Endodermal cell (in vitro differentiated cells): ENCODE measurements around the gene KLHDC4. TPM values are rescaled to one million over a fixed set of nuclear protein-coding genes. Genes with fewer than 3 reads are reported as not detected.

ENCODE experiments used
- DNase-seq: peaks from one replicate; pipeline ENCODE4 v3.0.0-alpha.2; 2017
- H3K27ac ChIP-seq: 2 replicates; pipeline ENCODE4 v1.5.1; 2013; ENCODE audit warnings: mild to moderate bottlenecking, low read depth, low read length, moderate library complexity
- H3K27me3 ChIP-seq: 2 replicates; pipeline ENCODE4 v1.6.1; 2013; ENCODE audit warnings: mild to moderate bottlenecking, low read length, moderate library complexity; ENCODE audit not compliant: insufficient read depth, control insufficient read depth, poor library complexity, severe bottlenecking
- H3K36me3 ChIP-seq: 2 replicates; pipeline ENCODE4 v1.7.0; 2013; ENCODE audit warnings: mild to moderate bottlenecking, low read length, moderate library complexity; ENCODE audit not compliant: control insufficient read depth, insufficient read depth
- H3K4me1 ChIP-seq: one replicate; pipeline ENCODE4 v1.7.0; 2013; ENCODE audit warnings: low read length; ENCODE audit not compliant: control insufficient read depth, insufficient read depth
- H3K4me3 ChIP-seq: 2 replicates; pipeline ENCODE4 v1.5.1; 2013; ENCODE audit warnings: mild to moderate bottlenecking, low read length, moderate library complexity
- H3K9ac ChIP-seq: 2 replicates; pipeline ENCODE4 v1.6.1; 2013; ENCODE audit warnings: mild to moderate bottlenecking, low read length, moderate library complexity; ENCODE audit not compliant: poor library complexity, severe bottlenecking; ENCODE audit errors: extremely low read depth
- H3K9me3 ChIP-seq: 2 replicates; pipeline ENCODE4 v1.6.1; 2013; ENCODE audit warnings: mild to moderate bottlenecking, low read length, moderate library complexity; ENCODE audit not compliant: control insufficient read depth
- H3K27ac Mint-ChIP-seq: 2 replicates; pipeline ENCODE4 v1.8.0; 2020; ENCODE audit warnings: mixed read lengths
- H3K27me3 Mint-ChIP-seq: 2 replicates; pipeline ENCODE4 v1.8.0; 2021; ENCODE audit warnings: mild to moderate bottlenecking, mixed read lengths; ENCODE audit not compliant: insufficient read depth
- H3K36me3 Mint-ChIP-seq: 2 replicates; pipeline ENCODE4 v1.8.0; 2020; ENCODE audit warnings: low read depth, mixed read lengths
- H3K4me1 Mint-ChIP-seq: 2 replicates; pipeline ENCODE4 v1.8.0; 2020; ENCODE audit warnings: mixed read lengths
- H3K4me3 Mint-ChIP-seq: 2 replicates; pipeline ENCODE4 v1.8.0; 2020; ENCODE audit warnings: mild to moderate bottlenecking, moderate library complexity, mixed read lengths
- H3K9me3 Mint-ChIP-seq: 2 replicates; pipeline ENCODE4 v1.8.0; 2020; ENCODE audit warnings: mild to moderate bottlenecking, mixed read lengths
- CTCF ChIP-seq: fragments of 200-600 bp; sonication (generic); conservative IDR thresholded peaks from 2 replicates; pipeline ENCODE4 v1.5.0; 2021; ENCODE audit warnings: antibody characterized with exemption, mild to moderate bottlenecking
- WGBS, 2 experiments: methylation state at CpG; one replicate each; pipeline versions ENCODE4 v1.1.5 to v1.1.7; 2013; ENCODE audit warnings: missing lambda C conversion rate in 2 of 2, mixed read lengths in 1 of 2; ENCODE audit not compliant: insufficient coverage in 1 of 2, insufficient read length in 1 of 2; 5-methylcytosine and 5-hydroxymethylcytosine counted together
- total RNA-seq, 2 donors: library from RNA; stranded (reverse); fragmentation: NEBNext Ultra II Directional in 1 of 2; extraction: Animal tissue kit (Norgen Biotek cat#: 25700) in 1 of 2; gene quantifications; 2 replicates in 1 of 2; 3 replicates in 1 of 2; pipeline ENCODE4 v1.2.1, GENCODE V29; 2021

Gene KLHDC4
- total RNA-seq, 2 donors from 2014 or later = 52.8 to 58.8 TPM

DNA sequence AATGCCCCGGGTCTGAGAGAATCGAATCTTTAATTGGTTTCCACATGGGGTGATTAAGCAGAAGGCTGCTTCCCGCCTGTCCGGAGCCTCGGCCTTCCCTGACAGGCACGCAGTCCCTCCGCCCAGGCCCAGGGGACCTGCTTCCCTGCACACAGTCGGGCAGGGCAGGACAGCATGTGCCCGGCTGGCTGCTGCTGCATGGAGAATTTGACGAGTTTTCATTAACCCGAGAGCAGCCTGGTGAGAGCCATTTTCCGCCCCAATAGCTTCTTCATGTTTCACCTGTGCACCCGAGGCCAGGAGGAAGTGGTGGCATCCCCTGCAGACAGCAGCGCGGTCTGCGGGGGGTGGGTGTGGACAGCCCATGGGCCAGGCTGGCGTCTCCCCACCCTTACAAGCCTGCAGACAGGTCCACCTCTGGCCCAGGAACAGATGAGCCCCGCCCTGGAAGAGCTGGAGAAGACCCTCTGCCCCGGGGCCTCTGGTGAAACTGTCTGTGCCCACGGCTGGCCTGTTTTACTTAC is 67.0 kb downstream of the KLHDC4 start:
- Mint-ChIP-seq H3K27me3 (no peaks in the 10 kb centered on the region), H3K9me3 (no peaks in the 10 kb centered on the region), H3K4me3 (no peak overlapping the region), H3K4me1 (no peaks in the 10 kb centered on the region), H3K27ac (no peak overlapping the region), H3K36me3 (peaks cover 44% of the 10 kb centered on the region)
- Histone ChIP-seq H3K9me3 (no peaks in the 10 kb centered on the region), H3K36me3 (peaks cover 29% of the 10 kb centered on the region), H3K27me3 (no peaks in the 10 kb centered on the region), H3K4me3 (no peak overlapping the region), H3K9ac (no peak overlapping the region), H3K27ac (no peak overlapping the region), H3K4me1 (no peaks in the 10 kb centered on the region)
- no peak for DNase-seq
- 92 to 93% methylated on average over 19 to 20 of the region's 20 CpGs for WGBS, 2 experiments
- TF ChIP-seq CTCF = no peak

- Mint-ChIP-seq H3K27ac (peak overlapping the region; percentile 35), H3K36me3 (peaks cover 42% of the 10 kb centered on the region), H3K9me3 (no peaks in the 10 kb centered on the region), H3K27me3 (no peaks in the 10 kb centered on the region), H3K4me3 (no peak overlapping the region), H3K4me1 (no peaks in the 10 kb centered on the region)
- Histone ChIP-seq H3K4me3 (no peak overlapping the region), H3K9ac (no peak overlapping the region), H3K36me3 (peaks cover 29% of the 10 kb centered on the region), H3K27ac (no peak overlapping the region), H3K27me3 (no peaks in the 10 kb centered on the region), H3K9me3 (no peaks in the 10 kb centered on the region), H3K4me1 (no peaks in the 10 kb centered on the region)
- WGBS, 2 experiments = 93 to 100% methylated on average over 7 of the region's 7 CpGs
- no peak for DNase-seq
- no peak for TF ChIP-seq CTCF
Measured at GRCh38 chr16:87698241-87698640, 67.5 kb downstream of the KLHDC4 start.

DNA sequence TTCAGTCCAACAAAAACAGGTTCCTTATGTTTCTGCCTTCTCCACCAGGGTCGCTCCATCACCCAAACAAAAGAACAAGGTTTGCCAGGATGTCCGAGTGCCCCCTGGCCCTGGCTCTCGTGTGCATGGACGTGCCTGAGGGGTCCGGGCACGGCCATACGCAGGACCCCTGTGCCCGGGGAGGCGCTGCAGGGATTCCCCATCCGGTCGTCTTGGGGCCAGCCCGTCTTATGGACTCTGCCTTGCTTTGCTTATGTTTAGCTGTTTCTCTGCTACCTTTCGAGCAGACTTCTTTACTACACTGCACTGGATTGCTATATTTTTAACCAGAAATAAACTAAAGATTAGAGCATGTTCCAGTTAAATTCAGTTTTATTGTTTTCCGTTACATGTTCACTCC is 68.0 kb downstream of the KLHDC4 start:
- Histone ChIP-seq H3K4me1 (no peaks in the 10 kb centered on the region), H3K36me3 (peaks cover 27% of the 10 kb centered on the region), H3K9me3 (no peaks in the 10 kb centered on the region), H3K27me3 (no peaks in the 10 kb centered on the region), H3K4me3 (no peak overlapping the region), H3K9ac (no peak overlapping the region), H3K27ac (no peak overlapping the region)
- Mint-ChIP-seq H3K4me3 (no peak overlapping the region), H3K9me3 (no peaks in the 10 kb centered on the region), H3K27me3 (no peaks in the 10 kb centered on the region), H3K27ac (no peak overlapping the region), H3K4me1 (no peaks in the 10 kb centered on the region), H3K36me3 (peaks cover 39% of the 10 kb centered on the region)
- TF ChIP-seq CTCF = no peak
- WGBS, 2 experiments = 94 to 97% methylated on average over 14 of the region's 14 CpGs
- no peak for DNase-seq
